GF-D8 (cell line): ENCODE results near the gene KLF13.

ENCODE experiments used
- DNase-seq: peaks from one replicate; lab custom pipeline; 2025; lab: John Stamatoyannopoulos, UW

The KLF13 gene

DNA sequence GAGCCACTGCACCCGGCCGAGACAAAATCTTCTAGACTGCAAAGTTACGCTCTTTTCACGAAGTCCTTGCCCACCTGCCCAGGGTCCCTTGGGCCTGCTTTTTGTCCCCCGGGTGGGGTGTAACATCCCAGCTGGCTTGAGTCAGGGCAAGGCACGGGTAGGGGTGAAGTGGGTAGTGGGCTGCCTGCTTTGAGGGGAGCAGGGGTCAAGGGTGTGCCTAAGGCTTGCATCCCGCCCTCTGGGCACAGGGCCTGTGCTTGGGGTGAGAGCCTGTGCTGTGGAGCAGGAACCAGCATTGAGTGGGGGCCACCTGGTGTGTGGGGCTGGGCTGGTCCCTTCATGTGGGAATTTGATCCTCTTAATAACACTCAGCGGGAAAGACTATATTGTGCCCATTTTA is 74.6 kb downstream of the KLF13 start:
- DNase-seq = no peak

DNA sequence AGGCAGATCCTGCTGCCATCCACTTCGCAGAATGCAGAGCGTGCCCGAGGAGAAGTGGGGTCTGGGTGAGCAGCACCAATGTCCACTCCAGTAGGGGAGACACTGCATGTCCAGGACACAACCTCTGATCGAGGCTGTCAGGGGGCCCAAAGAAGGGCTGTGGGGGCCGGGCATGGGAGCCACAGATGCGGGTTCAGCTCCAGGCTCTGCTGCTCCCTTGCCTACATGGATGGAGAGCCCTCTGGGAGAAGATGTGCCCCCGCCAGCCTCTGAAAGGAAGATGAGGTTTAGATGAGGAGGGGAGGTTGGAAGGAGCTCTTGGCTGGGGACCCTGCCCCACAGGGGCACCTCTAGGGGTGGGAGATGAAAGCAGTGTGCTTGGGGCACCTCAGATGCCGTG is 75.4 kb downstream of the KLF13 start:
- no peak for DNase-seq

DNA sequence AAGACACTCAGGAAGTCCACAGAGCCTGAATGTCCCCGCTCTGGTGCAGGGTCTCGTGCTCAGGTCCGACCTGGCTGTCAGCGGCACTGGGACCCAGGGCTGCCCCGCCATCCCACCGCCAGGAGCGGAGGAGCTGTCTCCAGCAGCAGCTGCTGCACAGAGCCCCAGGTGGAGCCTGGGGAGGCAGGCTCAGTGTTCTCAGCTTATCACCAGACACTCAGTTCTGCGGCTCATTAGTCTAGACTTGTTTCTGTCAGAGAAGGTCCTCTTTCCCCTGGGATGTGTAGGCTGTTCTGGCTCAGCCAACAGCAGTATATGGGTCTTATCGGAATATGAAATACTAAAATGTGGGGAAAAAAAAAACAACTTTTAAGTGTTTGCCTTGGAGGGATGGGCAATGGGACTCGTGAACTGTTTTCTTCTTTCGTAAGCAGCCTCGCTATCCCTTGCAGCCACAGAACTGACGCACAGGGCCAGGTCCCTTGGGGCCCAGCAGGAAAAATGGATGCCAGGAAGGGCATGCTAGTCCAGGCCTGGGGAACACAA is 75.9 kb downstream of the KLF13 start:
- DNase-seq = no peak

DNA sequence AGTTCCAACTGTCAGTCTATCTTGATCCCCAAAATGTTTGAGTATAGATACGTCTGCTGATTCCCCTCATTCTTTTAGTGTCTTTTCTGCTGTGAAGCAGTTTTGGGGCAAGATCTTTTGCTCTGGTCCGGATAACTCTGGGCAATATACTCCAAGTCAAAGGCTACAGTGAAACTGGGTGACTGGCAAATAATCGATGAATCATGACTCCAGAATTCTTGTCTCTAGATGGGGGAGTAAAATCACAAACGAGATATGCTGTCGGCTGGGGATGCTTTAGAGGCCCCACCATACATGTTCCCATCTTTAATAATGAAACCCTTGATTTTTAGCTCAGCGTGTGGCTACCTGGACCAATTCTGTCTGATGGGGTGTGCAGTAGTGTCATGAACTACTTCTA is 76.5 kb downstream of the KLF13 start:
- DNase-seq = no peak

DNA sequence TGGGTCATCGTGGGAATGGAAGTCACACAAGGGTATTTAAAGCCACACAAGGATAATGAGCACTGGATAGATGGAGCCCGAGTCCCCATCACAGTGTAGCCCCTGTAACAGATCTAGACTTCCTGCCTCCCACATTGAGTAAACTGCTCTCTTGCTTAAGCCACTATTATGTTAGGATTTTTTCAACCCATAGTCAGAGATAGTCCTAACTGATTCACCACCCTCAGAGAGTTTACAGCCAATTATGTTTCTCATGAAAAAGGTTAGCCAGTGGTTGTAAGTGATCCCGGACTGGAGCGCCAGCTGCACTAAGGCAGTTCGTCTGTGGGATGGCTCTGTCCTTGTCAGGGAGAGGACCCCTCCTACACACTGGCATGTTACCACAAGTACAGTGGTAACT is 77.0 kb downstream of the KLF13 start:
- DNase-seq = no peak

DNA sequence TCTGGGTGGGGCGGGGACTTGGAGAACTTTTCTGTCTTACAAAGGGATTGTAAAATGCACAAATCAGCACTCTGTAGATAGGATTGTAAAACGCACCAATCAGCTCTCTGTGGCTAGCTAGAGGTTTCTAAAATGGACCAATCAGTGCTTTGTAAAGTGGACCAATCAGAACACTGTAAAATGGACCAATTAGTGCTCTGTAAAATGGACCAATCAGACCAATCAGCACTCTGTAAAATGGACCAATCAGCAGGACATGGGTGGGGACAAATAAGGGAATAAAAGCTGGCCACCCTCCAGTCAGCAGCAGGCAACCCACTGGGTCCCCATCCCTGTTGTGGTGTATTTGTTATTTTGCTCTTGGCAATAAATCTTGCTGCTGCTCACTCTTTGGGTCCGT is 77.7 kb downstream of the KLF13 start:
- no peak for DNase-seq

DNA sequence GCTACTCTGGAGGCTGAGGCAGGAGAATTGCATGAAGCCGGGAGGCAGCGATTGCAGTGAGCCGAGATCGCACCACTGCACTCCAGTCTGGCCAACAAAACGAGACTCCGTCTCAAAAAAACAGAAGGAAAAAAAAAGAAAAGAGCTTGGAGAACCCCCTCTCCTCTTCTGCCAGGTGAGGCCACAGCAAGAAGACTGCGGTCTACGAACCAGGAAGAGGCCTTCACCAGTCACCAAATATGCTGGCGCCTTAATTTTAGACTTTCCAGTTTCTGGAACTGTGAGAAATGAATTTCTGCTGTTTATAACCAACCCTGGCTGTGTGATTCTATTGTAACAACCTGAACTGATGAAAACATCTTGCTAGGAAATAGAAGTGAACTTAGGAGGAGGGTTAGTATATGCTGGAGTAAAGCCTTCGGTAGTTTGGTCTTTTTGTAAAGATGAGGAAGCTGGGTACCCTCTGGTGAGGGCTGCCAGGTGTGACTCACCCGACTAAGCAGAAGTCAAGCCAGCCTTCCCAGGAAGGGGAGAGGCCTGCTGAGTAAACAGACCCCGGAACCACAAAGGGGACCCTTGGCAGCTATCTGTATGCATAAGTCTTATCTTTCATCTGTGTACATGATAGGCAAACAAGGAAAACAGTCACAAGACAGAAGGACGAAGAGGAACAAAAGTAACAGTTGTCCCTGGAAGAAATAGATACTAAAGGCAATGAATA is 78.7 kb downstream of the KLF13 start:
- no peak for DNase-seq

DNA sequence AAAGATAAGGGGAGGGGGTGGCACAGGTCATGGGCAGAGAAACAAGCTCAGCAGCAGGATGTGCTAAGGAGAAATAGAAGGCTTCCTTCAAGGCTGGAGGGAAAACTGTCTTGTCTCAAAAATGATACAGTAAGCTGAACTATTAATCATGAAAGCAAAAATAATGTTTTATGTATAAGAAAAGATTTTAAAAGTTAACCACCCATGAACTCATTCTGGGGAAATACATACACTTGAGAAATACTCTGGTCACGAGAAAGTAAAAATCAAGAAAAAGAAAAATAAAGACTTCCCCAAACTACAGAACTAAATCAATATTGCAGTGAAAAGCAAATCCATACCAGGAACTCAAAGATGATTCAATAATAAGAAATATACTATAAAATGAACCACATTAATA is 80.7 kb downstream of the KLF13 start:
- no peak for DNase-seq

DNA sequence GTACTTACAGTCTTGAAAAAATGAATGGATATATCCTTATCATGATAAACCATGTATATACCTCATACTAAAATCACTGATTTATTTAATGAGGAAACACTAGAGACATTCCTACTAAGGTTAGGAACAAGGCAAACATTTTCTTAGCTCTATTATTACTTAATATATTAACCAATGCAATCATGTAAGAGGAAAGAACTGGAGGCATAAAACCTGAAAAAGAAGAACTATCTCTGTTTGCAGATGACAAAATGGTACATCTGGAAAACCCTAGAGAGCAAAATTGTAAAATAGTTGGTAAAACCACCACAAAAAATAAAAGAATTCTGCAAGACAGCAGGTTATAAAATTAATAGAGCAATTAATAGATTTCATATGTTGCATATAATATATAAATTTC is 81.2 kb downstream of the KLF13 start:
- no peak for DNase-seq

DNA sequence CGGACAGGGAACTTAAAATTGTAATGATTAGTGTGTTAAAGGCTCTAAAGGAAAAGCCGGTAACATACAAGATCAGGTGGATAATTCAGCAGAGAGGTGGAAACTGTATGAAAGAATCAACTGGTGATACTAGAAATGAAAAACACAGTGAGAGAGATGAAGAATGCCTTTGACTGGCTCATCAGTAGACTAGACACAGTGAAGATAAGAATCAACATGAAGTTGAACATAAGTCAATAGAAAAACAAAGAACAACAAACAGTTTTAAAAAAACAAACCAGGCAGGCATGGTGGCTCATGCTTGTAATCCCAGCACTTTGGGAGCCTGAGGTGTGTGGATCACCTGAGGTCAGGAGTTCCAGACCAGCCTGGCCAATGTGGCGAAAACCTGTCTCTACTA is 82.1 kb downstream of the KLF13 start:
- DNase-seq = no peak

DNA sequence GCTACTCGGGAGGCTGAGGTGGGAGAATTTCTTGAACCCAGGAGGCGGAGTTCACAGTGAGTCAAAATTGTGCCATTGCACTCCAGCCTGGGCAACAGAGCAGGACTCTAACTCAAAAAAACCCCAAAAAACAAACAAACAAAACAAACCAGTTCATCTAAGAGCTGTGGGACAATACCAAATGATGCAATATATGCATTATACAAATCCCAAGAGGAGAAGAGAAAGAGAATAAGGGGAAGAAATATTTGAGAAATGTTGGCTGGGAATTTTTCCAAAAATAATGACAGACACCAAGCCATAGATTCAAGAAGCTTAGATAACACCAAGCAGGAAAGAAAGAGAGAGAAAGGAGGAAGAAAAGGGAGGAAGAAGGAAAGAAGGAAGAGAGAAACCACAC is 82.5 kb downstream of the KLF13 start:
- DNase-seq = no peak

DNA sequence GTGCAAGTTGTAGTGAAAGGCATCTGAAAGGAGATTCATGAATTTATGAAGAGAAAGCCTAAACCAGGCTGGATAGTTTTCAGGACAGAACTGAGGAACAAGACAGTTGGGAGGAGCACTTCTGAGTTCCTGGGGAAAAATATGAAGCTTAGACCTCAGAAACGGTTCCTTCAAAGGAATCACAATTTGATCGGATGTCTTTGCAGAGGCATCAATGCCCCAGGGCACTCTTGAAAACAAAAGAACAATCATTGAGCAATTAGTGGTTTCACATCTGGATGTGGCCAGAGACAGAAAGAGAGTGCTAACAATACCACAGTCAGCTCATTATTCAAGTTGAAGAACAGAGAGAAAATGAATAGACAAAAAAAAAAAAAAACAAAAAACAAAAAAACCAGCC is 86.2 kb downstream of the KLF13 start:
- DNase-seq = no peak

DNA sequence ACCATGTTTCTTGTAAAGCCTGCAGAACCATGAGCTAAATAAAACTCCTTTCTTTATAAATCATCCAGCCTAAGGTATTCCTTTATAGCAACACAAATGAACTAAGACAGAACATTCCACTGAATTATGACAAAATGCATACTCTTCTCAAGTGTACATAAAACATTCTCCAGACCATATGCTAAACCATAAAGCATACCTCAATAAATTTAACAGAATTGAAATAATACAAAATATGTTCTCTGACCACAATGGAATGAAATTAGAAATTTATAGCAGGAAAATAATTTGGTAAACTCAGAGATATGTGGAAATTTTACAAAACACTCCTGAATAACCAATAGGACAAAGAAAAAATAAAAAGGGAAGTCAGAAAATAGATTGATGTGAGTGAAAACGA is 88.6 kb downstream of the KLF13 start:
- no peak for DNase-seq

DNA sequence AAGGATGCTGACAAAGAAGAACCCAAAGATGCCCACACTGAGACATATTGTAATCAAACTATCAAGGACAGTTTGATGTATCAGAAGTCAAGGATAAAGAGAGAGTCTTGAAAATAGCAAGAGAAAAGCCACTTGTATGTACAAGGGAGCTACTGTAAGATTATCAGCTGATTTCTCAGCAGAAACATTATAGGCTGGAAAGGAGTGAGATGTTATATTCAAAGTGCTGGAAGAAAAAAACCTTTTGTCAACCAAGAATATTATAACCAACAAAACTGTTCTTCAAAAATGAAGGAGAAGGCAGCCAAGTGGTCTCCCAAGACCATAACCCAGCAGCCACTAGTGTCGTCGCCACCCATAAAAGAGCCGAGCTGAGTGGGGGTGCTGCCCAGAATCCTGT is 93.2 kb downstream of the KLF13 start:
- no peak for DNase-seq

DNA sequence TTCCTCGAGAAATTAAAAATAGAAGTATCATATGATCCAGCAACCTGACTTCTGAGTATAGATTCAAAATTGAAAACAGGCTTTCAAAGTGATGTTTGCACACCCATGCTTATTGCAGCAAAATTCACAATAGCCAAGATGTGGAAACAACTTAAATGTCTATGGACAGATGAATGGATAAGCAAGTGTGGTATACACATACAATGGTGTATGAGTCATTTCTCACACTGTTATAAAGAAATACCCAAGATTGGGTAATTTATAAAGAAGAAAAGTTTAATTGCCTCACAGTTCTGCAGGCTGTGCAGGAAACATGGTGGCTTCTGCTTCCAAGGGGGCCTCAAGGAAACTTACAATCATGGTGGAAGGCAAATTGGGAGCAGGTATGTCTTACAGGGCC is 100.8 kb downstream of the KLF13 start:
- DNase-seq = no peak
